PFSK-1 (cell line): Measurements from ENCODE around the gene PARVB.

ENCODE experiments used
- FOXP2 ChIP-seq: optimal IDR thresholded peaks from 2 replicates; pipeline ENCODE3; 2011; ENCODE audit warnings: borderline replicate concordance, control low read depth, inconsistent platforms; ENCODE audit not compliant: insufficient read depth; ENCODE audit errors: extremely low read length, extremely low read depth
- POLR2AphosphoS5 ChIP-seq: IDR thresholded peaks from 2 replicates; pipeline ENCODE4 v1.6.1; 2012; ENCODE audit warnings: low read depth, mild to moderate bottlenecking, control low read depth, low read length, moderate library complexity
- SIN3A ChIP-seq: IDR thresholded peaks from 2 replicates; pipeline ENCODE4 v1.6.1; 2012; ENCODE audit warnings: mild to moderate bottlenecking, low read length, moderate library complexity, borderline replicate concordance; ENCODE audit not compliant: insufficient read depth
- TAF1 ChIP-seq: IDR thresholded peaks from 2 replicates; pipeline ENCODE4 v1.6.1; 2012; ENCODE audit warnings: low read length, control low read depth, borderline replicate concordance; ENCODE audit not compliant: insufficient read depth
- TF ChIP-seq, protein P1 (sequence below), 2 experiments: IDR thresholded peaks; 2 replicates each; pipeline versions ENCODE4 v1.6.1 to v1.8.0; 2011 to 2012; ENCODE audit warnings: low read depth in 2 of 2, low read length in 2 of 2, control low read depth in 1 of 2, inconsistent platforms in 1 of 2, mild to moderate bottlenecking in 1 of 2, moderate library complexity in 1 of 2; ENCODE audit not compliant: insufficient read depth in 1 of 2

PARVB gene

DNA sequence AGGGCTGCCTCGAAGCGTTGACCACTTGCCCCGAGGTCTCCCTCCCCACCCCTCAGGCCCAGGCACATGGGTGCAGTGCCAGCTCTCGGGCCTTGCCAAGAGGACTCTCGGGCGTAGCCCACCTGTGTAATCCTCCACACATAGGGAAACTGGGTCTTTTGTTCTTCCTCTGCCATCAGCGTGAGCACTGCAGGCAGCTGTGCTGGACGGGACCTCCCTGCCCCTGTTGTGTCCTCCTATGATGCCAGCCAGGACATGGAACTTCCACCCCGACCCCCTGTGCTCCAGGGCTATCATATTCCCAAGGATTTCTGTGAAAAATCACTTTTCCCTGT is 66.4 kb downstream of the PARVB start:
- no peak for TF ChIP-seq FOXP2
- no peak for TF ChIP-seq TAF1
- TF ChIP-seq, protein P1, sequence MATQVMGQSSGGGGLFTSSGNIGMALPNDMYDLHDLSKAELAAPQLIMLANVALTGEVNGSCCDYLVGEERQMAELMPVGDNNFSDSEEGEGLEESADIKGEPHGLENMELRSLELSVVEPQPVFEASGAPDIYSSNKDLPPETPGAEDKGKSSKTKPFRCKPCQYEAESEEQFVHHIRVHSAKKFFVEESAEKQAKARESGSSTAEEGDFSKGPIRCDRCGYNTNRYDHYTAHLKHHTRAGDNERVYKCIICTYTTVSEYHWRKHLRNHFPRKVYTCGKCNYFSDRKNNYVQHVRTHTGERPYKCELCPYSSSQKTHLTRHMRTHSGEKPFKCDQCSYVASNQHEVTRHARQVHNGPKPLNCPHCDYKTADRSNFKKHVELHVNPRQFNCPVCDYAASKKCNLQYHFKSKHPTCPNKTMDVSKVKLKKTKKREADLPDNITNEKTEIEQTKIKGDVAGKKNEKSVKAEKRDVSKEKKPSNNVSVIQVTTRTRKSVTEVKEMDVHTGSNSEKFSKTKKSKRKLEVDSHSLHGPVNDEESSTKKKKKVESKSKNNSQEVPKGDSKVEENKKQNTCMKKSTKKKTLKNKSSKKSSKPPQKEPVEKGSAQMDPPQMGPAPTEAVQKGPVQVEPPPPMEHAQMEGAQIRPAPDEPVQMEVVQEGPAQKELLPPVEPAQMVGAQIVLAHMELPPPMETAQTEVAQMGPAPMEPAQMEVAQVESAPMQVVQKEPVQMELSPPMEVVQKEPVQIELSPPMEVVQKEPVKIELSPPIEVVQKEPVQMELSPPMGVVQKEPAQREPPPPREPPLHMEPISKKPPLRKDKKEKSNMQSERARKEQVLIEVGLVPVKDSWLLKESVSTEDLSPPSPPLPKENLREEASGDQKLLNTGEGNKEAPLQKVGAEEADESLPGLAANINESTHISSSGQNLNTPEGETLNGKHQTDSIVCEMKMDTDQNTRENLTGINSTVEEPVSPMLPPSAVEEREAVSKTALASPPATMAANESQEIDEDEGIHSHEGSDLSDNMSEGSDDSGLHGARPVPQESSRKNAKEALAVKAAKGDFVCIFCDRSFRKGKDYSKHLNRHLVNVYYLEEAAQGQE (IDR thresholded peaks at IDR 0.05; ENCODE audit: insufficient read depth in 1 of 2, low read depth in 2 of 2, low read length in 2 of 2), result no peak
- no peak for TF ChIP-seq SIN3A
- TF ChIP-seq POLR2AphosphoS5, result no peak

DNA sequence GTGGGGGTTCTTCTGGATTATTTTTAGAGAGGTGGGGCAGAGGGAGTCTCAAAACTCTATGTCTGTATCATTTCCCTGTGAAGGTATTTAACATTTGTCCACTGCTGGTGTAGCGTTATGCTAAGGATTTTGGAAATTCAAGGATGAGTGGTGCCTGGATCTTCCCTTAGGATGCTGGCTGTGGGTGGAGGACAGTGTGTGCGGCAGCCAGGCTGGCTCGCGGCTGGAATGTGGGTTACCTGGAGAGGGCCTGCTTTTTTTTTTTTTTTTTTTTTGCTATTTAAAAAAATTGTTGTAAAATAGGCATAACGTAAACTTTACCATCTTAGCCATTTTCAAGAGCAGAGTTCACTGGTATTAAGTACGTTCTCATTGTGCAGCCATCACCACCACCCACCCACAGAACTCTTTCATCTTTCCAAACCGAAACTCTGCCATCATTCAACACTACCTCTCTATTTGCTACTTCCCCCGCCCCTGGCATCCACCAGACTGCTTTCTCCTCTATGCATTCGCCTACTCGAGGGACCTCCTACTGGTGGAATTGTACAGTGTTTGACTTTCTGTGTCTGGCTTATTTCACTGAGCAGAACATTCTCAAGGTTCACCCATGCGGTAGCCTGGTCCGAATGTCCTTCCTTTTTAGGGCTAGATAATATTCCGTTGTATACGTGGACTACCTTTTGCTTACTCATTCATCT is 67.1 kb downstream of the PARVB start:
- TF ChIP-seq POLR2AphosphoS5 (no peak), TAF1 (no peak), FOXP2 (no peak), SIN3A (no peak)
- TF ChIP-seq, protein P1 (IDR thresholded peaks at IDR 0.05; ENCODE audit: insufficient read depth in 1 of 2, low read depth in 2 of 2, low read length in 2 of 2), result no peak

DNA sequence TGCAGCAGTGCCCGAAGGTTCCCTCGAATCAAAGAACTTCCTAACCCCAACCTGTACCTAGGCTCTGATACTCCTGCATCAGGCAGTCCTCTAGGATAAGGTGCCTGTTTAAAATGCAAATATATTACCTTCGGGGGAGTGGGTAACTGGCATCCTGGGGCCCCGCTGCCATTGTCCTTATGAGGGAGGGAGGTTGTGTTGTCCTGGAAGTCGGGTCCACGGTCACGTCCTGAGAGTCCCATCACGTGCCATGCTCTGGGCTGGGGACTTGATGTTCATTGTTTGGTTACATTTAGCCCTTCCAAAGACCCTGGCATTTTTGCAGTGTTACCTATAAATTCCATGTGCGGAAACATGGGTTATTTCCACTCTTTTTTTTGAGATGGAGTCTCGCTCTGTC is 67.6 kb downstream of the PARVB start:
- TF ChIP-seq SIN3A (no peak), FOXP2 (no peak), TAF1 (no peak), POLR2AphosphoS5 (no peak)
- TF ChIP-seq, protein P1 (IDR thresholded peaks at IDR 0.05; ENCODE audit: insufficient read depth in 1 of 2, low read depth in 2 of 2, low read length in 2 of 2), result no peak

DNA sequence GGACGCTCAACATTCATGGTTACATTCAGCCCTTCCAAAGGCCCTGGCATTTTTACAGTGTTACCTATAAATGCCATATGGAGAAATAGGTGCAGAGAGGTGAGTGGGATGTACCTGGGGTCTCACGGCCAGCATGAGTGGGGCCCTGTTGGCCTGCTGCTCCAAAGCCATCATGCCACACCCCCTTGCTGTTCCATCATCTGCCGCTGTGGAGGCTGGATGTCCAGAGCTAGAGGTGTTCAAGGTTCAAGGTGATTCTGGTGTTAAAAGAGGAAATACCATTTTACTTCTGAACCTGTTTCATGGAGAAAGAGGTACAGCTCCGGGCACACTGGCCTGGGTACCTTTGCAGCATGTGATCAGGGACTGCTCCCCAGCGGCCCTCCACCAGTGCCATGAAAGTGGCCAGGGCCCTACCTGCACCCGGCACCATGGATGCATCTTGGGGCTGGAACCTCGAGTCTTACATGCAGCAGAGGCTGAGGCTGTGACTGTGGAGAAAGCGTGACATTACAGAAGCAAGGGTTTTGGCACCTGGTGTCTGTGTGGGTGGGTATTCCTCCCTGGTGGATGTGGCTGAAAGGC is 68.6 kb downstream of the PARVB start:
- TF ChIP-seq TAF1, result no peak
- TF ChIP-seq, protein P1 (IDR thresholded peaks at IDR 0.05; ENCODE audit: insufficient read depth in 1 of 2, low read depth in 2 of 2, low read length in 2 of 2), result no peak
- TF ChIP-seq SIN3A, result no peak
- no peak for TF ChIP-seq POLR2AphosphoS5
- TF ChIP-seq FOXP2, result no peak
